CD14-positive monocyte (primary cell): ENCODE data around the gene SP110. TPM values are rescaled to one million over a fixed set of nuclear protein-coding genes. Genes with fewer than 3 reads are reported as not detected.

Experiments used
- DNase-seq, 3 donors: peaks; one replicate each; pipeline ENCODE4 v3.0.0-alpha.2; 2011 to 2022
- H2AFZ ChIP-seq: 2 replicates; pipeline ENCODE4 v1.6.0; 2012; ENCODE audit warnings: mild to moderate bottlenecking, low read depth, low read length, inconsistent platforms; ENCODE audit not compliant: insufficient read depth, poor library complexity, severe bottlenecking
- H3K27ac ChIP-seq, 2 donors: 1 replicate in 1 of 2; 2 replicates in 1 of 2; pipeline ENCODE4 v1.5.1; 2012 to 2013; ENCODE audit warnings: low read length in 2 of 2, control low read depth in 1 of 2, inconsistent platforms in 1 of 2, low read depth in 1 of 2, mild to moderate bottlenecking in 1 of 2
- H3K27me3 ChIP-seq, 2 donors: one replicate each; pipeline versions ENCODE4 v1.6.0 to v1.6.1; 2011 to 2013; ENCODE audit warnings: low read length in 2 of 2; ENCODE audit not compliant: control insufficient read depth in 2 of 2, insufficient read depth in 2 of 2
- H3K36me3 ChIP-seq, 2 donors: replicated peaks in 1 of 2; 1 replicate in 1 of 2; 2 replicates in 1 of 2; pipeline versions ENCODE4 v1.5.1 to v1.6.1; 2012 to 2013; ENCODE audit warnings: low read length in 2 of 2, control low read depth in 1 of 2, inconsistent platforms in 1 of 2, mild to moderate bottlenecking in 1 of 2; ENCODE audit not compliant: insufficient read depth in 2 of 2, control insufficient read depth in 1 of 2
- H3K4me1 ChIP-seq, 2 donors: 1 replicate in 1 of 2; 2 replicates in 1 of 2; pipeline versions ENCODE4 v1.5.1 to v1.6.1; 2012 to 2013; ENCODE audit warnings: low read length in 2 of 2, control low read depth in 1 of 2, inconsistent platforms in 1 of 2, mild to moderate bottlenecking in 1 of 2, moderate library complexity in 1 of 2; ENCODE audit not compliant: insufficient read depth in 2 of 2, control insufficient read depth in 1 of 2
- H3K4me2 ChIP-seq: replicated peaks from 2 replicates; pipeline ENCODE3; 2012; ENCODE audit warnings: low read length, moderate library complexity, mild to moderate bottlenecking; ENCODE audit not compliant: poor library complexity, severe bottlenecking; ENCODE audit errors: extremely low read depth
- H3K4me3 ChIP-seq, 3 experiments: fragments of 200-600 bp in 1 of 3; sonication (generic) in 1 of 3; replicated peaks in 1 of 3; 1 replicate in 2 of 3; 2 replicates in 1 of 3; pipeline ENCODE4 v1.5.1; 2011 to 2013; ENCODE audit warnings: low read length in 3 of 3, mild to moderate bottlenecking in 3 of 3, control low read depth in 2 of 3, low read depth in 2 of 3, inconsistent platforms in 1 of 3, moderate library complexity in 1 of 3
- H3K79me2 ChIP-seq: 2 replicates; pipeline ENCODE4 v1.6.0; 2012; ENCODE audit warnings: mild to moderate bottlenecking, control low read depth, inconsistent platforms, low read length, moderate library complexity; ENCODE audit not compliant: insufficient read depth
- H3K9ac ChIP-seq: 2 replicates; pipeline ENCODE4 v1.6.0; 2017; ENCODE audit warnings: low read length, mild to moderate bottlenecking; ENCODE audit not compliant: insufficient read depth, poor library complexity, severe bottlenecking
- H3K9me3 ChIP-seq, 2 donors: replicated peaks in 1 of 2; 1 replicate in 1 of 2; 2 replicates in 1 of 2; pipeline versions ENCODE4 v1.5.1 to v1.6.1; 2012 to 2013; ENCODE audit warnings: low read length in 2 of 2, control low read depth in 1 of 2; ENCODE audit not compliant: control insufficient read depth in 1 of 2, insufficient read depth in 1 of 2
- H4K20me1 ChIP-seq: 2 replicates; pipeline ENCODE4 v1.6.0; 2012; ENCODE audit warnings: mild to moderate bottlenecking, low read length, control low read depth, moderate library complexity; ENCODE audit not compliant: insufficient read depth
- H3K27ac Mint-ChIP-seq, 7 donors: one replicate each; pipeline ENCODE4 v1.8.0; 2020; ENCODE audit warnings: mild to moderate bottlenecking in 7 of 7, mixed read lengths in 7 of 7, moderate library complexity in 6 of 7, inconsistent platforms in 2 of 7
- H3K27me3 Mint-ChIP-seq, 3 donors: one replicate each; pipeline ENCODE4 v1.8.0; 2021 to 2022; ENCODE audit warnings: low read depth in 3 of 3, mild to moderate bottlenecking in 3 of 3, mixed read lengths in 3 of 3, moderate library complexity in 3 of 3, inconsistent platforms in 1 of 3
- H3K36me3 Mint-ChIP-seq, 2 donors: one replicate each; pipeline ENCODE4 v1.8.0; 2020; ENCODE audit warnings: mixed read lengths in 2 of 2, inconsistent platforms in 1 of 2, mild to moderate bottlenecking in 1 of 2
- H3K4me1 Mint-ChIP-seq: one replicate; pipeline ENCODE4 v1.8.0; 2020; ENCODE audit warnings: mild to moderate bottlenecking, mixed read lengths
- H3K4me3 Mint-ChIP-seq, 2 donors: one replicate each; pipeline ENCODE4 v1.8.0; 2020; ENCODE audit warnings: mild to moderate bottlenecking in 2 of 2, mixed read lengths in 2 of 2, moderate library complexity in 1 of 2
- H3K9me3 Mint-ChIP-seq, 7 donors: one replicate each; pipeline ENCODE4 v1.8.0; 2020 to 2022; ENCODE audit warnings: mixed read lengths in 7 of 7, mild to moderate bottlenecking in 6 of 7, moderate library complexity in 6 of 7, inconsistent platforms in 2 of 7
- CTCF ChIP-seq: fragments of 200-600 bp; IDR thresholded peaks from one replicate; pipeline ENCODE4 v1.8.0; 2022; ENCODE audit warnings: antibody characterized with exemption, mild to moderate bottlenecking
- WGBS: methylation state at CpG from one replicate; pipeline ENCODE4 v1.1.5; 2013; ENCODE audit warnings: missing lambda C conversion rate; ENCODE audit not compliant: insufficient coverage; 5-methylcytosine and 5-hydroxymethylcytosine counted together
- intact Hi-C, 2 donors: fragments of 100-400 bp; cut with micrococcal nuclease; formaldehyde crosslinking; loops; one replicate each; pipeline versions ENCODE4 v1.15.0 to v1.15.1; 2023
- polyA plus RNA-seq, 3 donors: library from polyadenylated mRNA; depleted of rRNA in 1 of 3; unstranded in 2 of 3; stranded (reverse) in 1 of 3; fragments of 300-500 nt in 2 of 3; fragments of >200 nt in 1 of 3; fragmentation: Illumina TruSeq in 2 of 3; gene quantifications; 1 replicate in 2 of 3; 2 replicates in 1 of 3; pipeline ENCODE4 v1.2.3, GENCODE V29; 2012 to 2021

The SP110 gene
- polyA plus RNA-seq, 3 donors: 39.1 to 66.1 (median 65.5) TPM

- Histone ChIP-seq H3K79me2 (no peaks in the 10 kb centered on the region), H3K9me3 (no peaks in the 10 kb centered on the region), H3K4me3 (no peak overlapping the region), H3K27me3 (no peaks in the 10 kb centered on the region), H4K20me1 (no peaks in the 10 kb centered on the region), H3K4me1 (peaks cover 7 to 13% of the 10 kb centered on the region in 2 donors), H3K36me3 (no peaks in the 10 kb centered on the region), H3K9ac (no peak overlapping the region), H3K4me2 (no peak overlapping the region), H3K27ac (no peak overlapping the region), H2AFZ (no peak overlapping the region)
- Mint-ChIP-seq H3K4me1 (peaks cover 15% of the 10 kb centered on the region), H3K9me3 (peaks cover 2 to 12% (median 6%) of the 10 kb centered on the region in 7 donors), H3K4me3 (no peak overlapping the region), H3K27me3 (peaks cover 0 to 3% (median 2%) of the 10 kb centered on the region in 3 donors), H3K27ac (no peak overlapping the region), H3K36me3 (peaks cover 8 to 11% of the 10 kb centered on the region in 2 donors)
- DNase-seq: no peak
- intact Hi-C loops: no loop called here
- no peak for TF ChIP-seq CTCF
- 100% methylated on average over 2 of the region's 2 CpGs for WGBS
Measured at GRCh38 chr2:230153390-230153976, 66.3 kb downstream of the SP110 start.

GRCh38 chr2:230152334-230152733, 67.5 kb downstream of the SP110 start:
- Mint-ChIP-seq H3K27ac (no peak overlapping the region), H3K27me3 (peaks cover 0 to 3% (median 2%) of the 10 kb centered on the region in 3 donors), H3K36me3 (peaks cover 2 to 11% of the 10 kb centered on the region in 2 donors), H3K9me3 (peaks cover 0 to 8% (median 4%) of the 10 kb centered on the region in 7 donors), H3K4me3 (no peak overlapping the region), H3K4me1 (peaks cover 14% of the 10 kb centered on the region)
- Histone ChIP-seq H3K4me1 (peaks cover 7 to 13% of the 10 kb centered on the region in 2 donors), H2AFZ (no peak overlapping the region), H3K4me3 (no peak overlapping the region), H3K9ac (no peak overlapping the region), H3K9me3 (no peaks in the 10 kb centered on the region), H3K27ac (no peak overlapping the region), H3K27me3 (no peaks in the 10 kb centered on the region), H4K20me1 (no peaks in the 10 kb centered on the region), H3K79me2 (no peaks in the 10 kb centered on the region), H3K36me3 (no peaks in the 10 kb centered on the region), H3K4me2 (no peak overlapping the region)
- no CpG with 5 or more reads among the region's 2 CpGs for WGBS
- no peak for DNase-seq
- intact Hi-C loops: no loop called here
- no peak for TF ChIP-seq CTCF
